HEK293 (cell line): ENCODE results near the gene HOXA10.

Experiments
- CTCF ChIA-PET: fragments of 350-600 bp; formaldehyde crosslinking; extraction: SDS; loops from one replicate; lab custom pipeline; 2021; ENCODE audit warnings: antibody characterized with exemption; lab: Yijun Ruan, JAX
- POLR2A ChIA-PET: fragments of 300-600 bp; formaldehyde crosslinking; extraction: SDS; loops from one replicate; lab custom pipeline; 2020; ENCODE audit warnings: antibody characterized with exemption, inconsistent platforms; lab: Yijun Ruan, JAX
- H3K27ac ChIP-seq: fragments of 200-500 bp; sonication (Bioruptor generic); 2 replicates; pipeline ENCODE4 v1.5.1; 2014; ENCODE audit warnings: low read depth, low read length, control low read depth, inconsistent platforms; ENCODE audit errors: extremely low read depth
- H3K36me3 ChIP-seq, 2 experiments: fragments of 200-500 bp in 1 of 2; sonication (Bioruptor generic) in 1 of 2; 1 replicate in 1 of 2; 2 replicates in 1 of 2; pipeline ENCODE4 v1.5.1; 2014 to 2017; ENCODE audit warnings: inconsistent platforms in 2 of 2, low read length in 2 of 2; ENCODE audit not compliant: control insufficient read depth in 2 of 2, insufficient read depth in 1 of 2
- H3K4me1 ChIP-seq: fragments of 200-500 bp; sonication (Bioruptor generic); 2 replicates; pipeline ENCODE4 v1.5.1; 2014; ENCODE audit warnings: mild to moderate bottlenecking, low read length, inconsistent platforms; ENCODE audit not compliant: control insufficient read depth, insufficient read depth
- H3K4me3 ChIP-seq: 2 replicates; pipeline ENCODE4 v1.5.1; 2011; ENCODE audit warnings: low read depth, mild to moderate bottlenecking, control low read depth, low read length, moderate library complexity
- H3K9me3 ChIP-seq: fragments of 200-500 bp; sonication (Bioruptor generic); 2 replicates; pipeline ENCODE4 v1.5.1; 2014; ENCODE audit warnings: low read depth, low read length, inconsistent platforms; ENCODE audit not compliant: control insufficient read depth, insufficient read depth
- FEZF1 ChIP-seq: fragments of 450-650 bp; formaldehyde crosslinking; IDR thresholded peaks from 2 replicates; pipeline ENCODE4 v1.5.1; 2016; ENCODE audit warnings: missing biosample characterization, missing genetic modification characterization
- GLIS2 ChIP-seq: fragments of 450-650 bp; formaldehyde crosslinking; IDR thresholded peaks from 2 replicates; pipeline ENCODE4 v1.5.1; 2016; ENCODE audit warnings: missing biosample characterization, missing genetic modification characterization
- INSM2 ChIP-seq: fragments of 450-650 bp; formaldehyde crosslinking; IDR thresholded peaks from 2 replicates; pipeline ENCODE4 v1.5.1; 2016; ENCODE audit warnings: missing biosample characterization, missing genetic modification characterization
- KLF10 ChIP-seq: fragments of 450-650 bp; IDR thresholded peaks from 2 replicates; pipeline ENCODE4 v1.5.1; 2018; ENCODE audit warnings: missing biosample characterization, mild to moderate bottlenecking, missing genetic modification characterization
- SP7 ChIP-seq: fragments of 450-650 bp; formaldehyde crosslinking; IDR thresholded peaks from 2 replicates; pipeline ENCODE4 v1.5.1; 2016; ENCODE audit warnings: missing biosample characterization, missing genetic modification characterization
- YY2 ChIP-seq: fragments of 450-650 bp; formaldehyde crosslinking; IDR thresholded peaks from 2 replicates; pipeline ENCODE4 v1.5.1; 2016; ENCODE audit warnings: missing biosample characterization, missing genetic modification characterization
- ZBTB17 ChIP-seq: fragments of 450-650 bp; formaldehyde crosslinking; IDR thresholded peaks from 2 replicates; pipeline ENCODE4 v1.5.1; 2016; ENCODE audit warnings: missing biosample characterization, missing genetic modification characterization
- ZBTB20 ChIP-seq: fragments of 450-650 bp; formaldehyde crosslinking; IDR thresholded peaks from 2 replicates; pipeline ENCODE4 v1.5.1; 2016; ENCODE audit warnings: missing biosample characterization, missing genetic modification characterization
- ZBTB8A ChIP-seq: fragments of 450-650 bp; formaldehyde crosslinking; IDR thresholded peaks from 2 replicates; pipeline ENCODE4 v1.5.1; 2016; ENCODE audit warnings: missing biosample characterization, missing genetic modification characterization
- ZFP37 ChIP-seq: fragments of 450-650 bp; formaldehyde crosslinking; IDR thresholded peaks from 2 replicates; pipeline ENCODE4 v1.5.1; 2016; ENCODE audit warnings: missing biosample characterization, missing genetic modification characterization
- ZNF121 ChIP-seq: fragments of 450-650 bp; formaldehyde crosslinking; IDR thresholded peaks from 2 replicates; pipeline ENCODE4 v1.5.1; 2016; ENCODE audit warnings: missing biosample characterization, missing genetic modification characterization
- ZNF132 ChIP-seq: fragments of 450-650 bp; formaldehyde crosslinking; IDR thresholded peaks from 2 replicates; pipeline ENCODE4 v1.5.1; 2017; ENCODE audit warnings: missing biosample characterization, missing genetic modification characterization, borderline replicate concordance
- ZNF169 ChIP-seq: fragments of 450-650 bp; formaldehyde crosslinking; IDR thresholded peaks from 2 replicates; pipeline ENCODE4 v1.5.1; 2016; ENCODE audit warnings: missing biosample characterization, missing genetic modification characterization
- ZNF266 ChIP-seq: fragments of 450-650 bp; formaldehyde crosslinking; IDR thresholded peaks from 2 replicates; pipeline ENCODE4 v1.5.1; 2016; ENCODE audit warnings: missing biosample characterization, missing genetic modification characterization, low read depth
- ZNF580 ChIP-seq: fragments of 450-650 bp; formaldehyde crosslinking; IDR thresholded peaks from 2 replicates; pipeline ENCODE4 v1.5.1; 2016; ENCODE audit warnings: missing biosample characterization, missing genetic modification characterization
- ZNF660 ChIP-seq: fragments of 450-650 bp; IDR thresholded peaks from 2 replicates; pipeline ENCODE4 v1.5.1; 2018; ENCODE audit warnings: missing biosample characterization, mild to moderate bottlenecking, missing genetic modification characterization
- ZSCAN30 ChIP-seq: fragments of 450-650 bp; IDR thresholded peaks from 2 replicates; pipeline ENCODE4 v1.5.1; 2018; ENCODE audit warnings: missing biosample characterization, mild to moderate bottlenecking, missing genetic modification characterization, moderate library complexity
- ZXDB ChIP-seq: fragments of 450-650 bp; formaldehyde crosslinking; IDR thresholded peaks from 2 replicates; pipeline ENCODE4 v1.5.1; 2016; ENCODE audit warnings: missing biosample characterization, missing genetic modification characterization
- TF ChIP-seq, protein P1 (sequence below): fragments of 450-650 bp; formaldehyde crosslinking; IDR thresholded peaks from 2 replicates; pipeline ENCODE4 v1.5.1; 2016; ENCODE audit warnings: missing biosample characterization, missing genetic modification characterization
- TF ChIP-seq, protein P2 (sequence below): fragments of 450-650 bp; formaldehyde crosslinking; IDR thresholded peaks from 2 replicates; pipeline ENCODE4 v1.5.1; 2017; ENCODE audit warnings: missing biosample characterization, missing genetic modification characterization
- TF ChIP-seq, protein P3 (sequence below): fragments of 450-650 bp; formaldehyde crosslinking; optimal IDR thresholded peaks from 2 replicates; pipeline ENCODE3; 2016; ENCODE audit warnings: missing biosample characterization, mild to moderate bottlenecking, missing genetic modification characterization
- TF ChIP-seq, protein P4 (sequence below): fragments of 450-650 bp; formaldehyde crosslinking; IDR thresholded peaks from 2 replicates; pipeline ENCODE4 v1.5.1; 2017; ENCODE audit warnings: missing biosample characterization, missing genetic modification characterization
- TF ChIP-seq, protein P5 (sequence below): fragments of 450-650 bp; formaldehyde crosslinking; IDR thresholded peaks from 2 replicates; pipeline ENCODE4 v1.5.1; 2017; ENCODE audit warnings: missing biosample characterization, missing genetic modification characterization

Gene HOXA10

DNA sequence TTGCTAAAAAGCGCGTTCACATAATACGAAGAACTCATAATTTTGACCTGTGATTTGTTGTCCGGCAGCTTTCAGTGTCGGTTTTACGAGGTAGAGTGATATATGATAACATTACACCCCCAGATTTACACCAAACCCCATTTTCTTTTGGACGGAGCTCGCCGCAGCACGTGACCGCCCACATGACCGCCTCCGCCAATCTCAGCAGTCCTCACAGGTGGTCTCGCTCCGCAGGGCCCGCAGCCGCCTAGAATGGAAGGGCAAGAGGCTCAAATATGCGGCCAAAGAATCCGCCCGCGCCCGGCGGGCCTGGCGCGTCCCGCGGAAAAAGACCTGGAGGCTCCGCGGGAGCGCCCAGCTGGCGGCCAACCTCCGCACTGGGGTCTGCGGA, 17.6 kb downstream of the HOXA10 start, which contains the start of gene HOXA7 (continued):
- TF ChIP-seq ZNF121 (tag by site-specific recombination) = no peak
- TF ChIP-seq, protein P1, sequence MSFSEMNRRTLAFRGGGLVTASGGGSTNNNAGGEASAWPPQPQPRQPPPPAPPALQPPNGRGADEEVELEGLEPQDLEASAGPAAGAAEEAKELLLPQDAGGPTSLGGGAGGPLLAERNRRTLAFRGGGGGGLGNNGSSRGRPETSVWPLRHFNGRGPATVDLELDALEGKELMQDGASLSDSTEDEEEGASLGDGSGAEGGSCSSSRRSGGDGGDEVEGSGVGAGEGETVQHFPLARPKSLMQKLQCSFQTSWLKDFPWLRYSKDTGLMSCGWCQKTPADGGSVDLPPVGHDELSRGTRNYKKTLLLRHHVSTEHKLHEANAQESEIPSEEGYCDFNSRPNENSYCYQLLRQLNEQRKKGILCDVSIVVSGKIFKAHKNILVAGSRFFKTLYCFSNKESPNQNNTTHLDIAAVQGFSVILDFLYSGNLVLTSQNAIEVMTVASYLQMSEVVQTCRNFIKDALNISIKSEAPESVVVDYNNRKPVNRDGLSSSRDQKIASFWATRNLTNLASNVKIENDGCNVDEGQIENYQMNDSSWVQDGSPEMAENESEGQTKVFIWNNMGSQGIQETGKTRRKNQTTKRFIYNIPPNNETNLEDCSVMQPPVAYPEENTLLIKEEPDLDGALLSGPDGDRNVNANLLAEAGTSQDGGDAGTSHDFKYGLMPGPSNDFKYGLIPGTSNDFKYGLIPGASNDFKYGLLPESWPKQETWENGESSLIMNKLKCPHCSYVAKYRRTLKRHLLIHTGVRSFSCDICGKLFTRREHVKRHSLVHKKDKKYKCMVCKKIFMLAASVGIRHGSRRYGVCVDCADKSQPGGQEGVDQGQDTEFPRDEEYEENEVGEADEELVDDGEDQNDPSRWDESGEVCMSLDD (tag by site-specific recombination) = peak; percentile 84
- 0 out of 2 replicates have a peak, but pooled peaks have one; percentile 26 for TF ChIP-seq YY2
- TF ChIP-seq GLIS2 (tag by site-specific recombination) = peak; percentile 90
- TF ChIP-seq, protein P2, sequence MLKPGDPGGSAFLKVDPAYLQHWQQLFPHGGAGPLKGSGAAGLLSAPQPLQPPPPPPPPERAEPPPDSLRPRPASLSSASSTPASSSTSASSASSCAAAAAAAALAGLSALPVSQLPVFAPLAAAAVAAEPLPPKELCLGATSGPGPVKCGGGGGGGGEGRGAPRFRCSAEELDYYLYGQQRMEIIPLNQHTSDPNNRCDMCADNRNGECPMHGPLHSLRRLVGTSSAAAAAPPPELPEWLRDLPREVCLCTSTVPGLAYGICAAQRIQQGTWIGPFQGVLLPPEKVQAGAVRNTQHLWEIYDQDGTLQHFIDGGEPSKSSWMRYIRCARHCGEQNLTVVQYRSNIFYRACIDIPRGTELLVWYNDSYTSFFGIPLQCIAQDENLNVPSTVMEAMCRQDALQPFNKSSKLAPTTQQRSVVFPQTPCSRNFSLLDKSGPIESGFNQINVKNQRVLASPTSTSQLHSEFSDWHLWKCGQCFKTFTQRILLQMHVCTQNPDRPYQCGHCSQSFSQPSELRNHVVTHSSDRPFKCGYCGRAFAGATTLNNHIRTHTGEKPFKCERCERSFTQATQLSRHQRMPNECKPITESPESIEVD = peak; percentile 49; the same call in 1 of the 2 replicates
- no peak for TF ChIP-seq INSM2 (tag by site-specific recombination)
- TF ChIP-seq ZXDB = peak; percentile 22; the same call in 1 of the 2 replicates
- TF ChIP-seq, protein P3, sequence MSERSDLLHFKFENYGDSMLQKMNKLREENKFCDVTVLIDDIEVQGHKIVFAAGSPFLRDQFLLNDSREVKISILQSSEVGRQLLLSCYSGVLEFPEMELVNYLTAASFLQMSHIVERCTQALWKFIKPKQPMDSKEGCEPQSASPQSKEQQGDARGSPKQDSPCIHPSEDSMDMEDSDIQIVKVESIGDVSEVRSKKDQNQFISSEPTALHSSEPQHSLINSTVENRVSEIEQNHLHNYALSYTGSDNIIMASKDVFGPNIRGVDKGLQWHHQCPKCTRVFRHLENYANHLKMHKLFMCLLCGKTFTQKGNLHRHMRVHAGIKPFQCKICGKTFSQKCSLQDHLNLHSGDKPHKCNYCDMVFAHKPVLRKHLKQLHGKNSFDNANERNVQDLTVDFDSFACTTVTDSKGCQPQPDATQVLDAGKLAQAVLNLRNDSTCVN (tag by site-specific recombination) = peak; percentile 12
- peak; percentile 69 for TF ChIP-seq FEZF1 (tag by site-specific recombination)

DNA sequence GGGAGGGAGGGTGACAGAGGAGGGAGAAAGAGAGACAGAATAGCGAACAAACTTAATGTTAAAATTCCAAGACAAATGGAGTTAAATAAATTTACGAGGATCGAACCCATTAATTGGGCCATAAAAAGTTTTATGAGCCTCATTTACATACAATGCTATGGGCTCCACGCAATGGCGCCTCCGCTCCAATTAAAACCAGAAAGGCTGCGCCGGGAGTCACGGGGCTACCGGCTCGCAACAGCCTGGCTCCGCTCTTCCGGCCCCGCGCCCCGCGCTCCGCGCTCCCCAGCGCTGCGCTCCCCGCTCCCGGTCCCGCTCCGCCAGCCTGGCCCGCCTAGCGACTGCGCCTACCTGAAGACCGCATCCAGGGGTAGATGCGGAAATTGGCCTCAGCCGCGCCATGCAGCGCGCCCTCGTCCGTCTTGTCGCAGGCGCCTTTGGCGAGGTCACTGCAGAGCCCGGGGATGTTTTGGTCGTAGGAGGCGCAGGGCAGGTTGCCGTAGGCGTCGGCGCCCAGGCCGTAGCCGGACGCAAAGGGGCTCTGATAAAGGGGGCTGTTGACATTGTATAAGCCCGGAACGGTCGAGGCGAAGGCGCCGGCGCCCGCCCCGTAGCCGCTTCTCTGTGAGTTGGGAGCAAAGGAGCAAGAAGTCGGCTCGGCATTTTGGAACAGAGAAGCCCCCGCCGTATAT, 18.2 kb downstream of the HOXA10 start:
- ChIA-PET POLR2A (interaction anchor here (0.9 to 2.3 kb wide), 13 partner anchors 8 to 1294 kb away, joined by 3 to 17 read pairs (median 4); partner anchors contain the start of genes HOXA11, HOXA4, HOXA5 and SKAP2), CTCF (interaction anchor here (0.6 to 2.8 kb wide), 7 partner anchors 12 to 797 kb away, joined by 3 to 11 read pairs (median 3); partner anchors contain the start of gene HOXA5)
- H3K27ac ChIP-seq = peak overlapping the region; percentile 94
- no peaks in the 10 kb centered on the region for H3K9me3 ChIP-seq
- peak overlapping the region; percentile 69 for H3K4me3 ChIP-seq
- peaks cover 0 to 12% of the 10 kb centered on the region in 2 experiments; a peak in 1 of 3 replicates for H3K36me3 ChIP-seq
- peaks cover 17% of the 10 kb centered on the region for H3K4me1 ChIP-seq
- TF ChIP-seq, protein P4, sequence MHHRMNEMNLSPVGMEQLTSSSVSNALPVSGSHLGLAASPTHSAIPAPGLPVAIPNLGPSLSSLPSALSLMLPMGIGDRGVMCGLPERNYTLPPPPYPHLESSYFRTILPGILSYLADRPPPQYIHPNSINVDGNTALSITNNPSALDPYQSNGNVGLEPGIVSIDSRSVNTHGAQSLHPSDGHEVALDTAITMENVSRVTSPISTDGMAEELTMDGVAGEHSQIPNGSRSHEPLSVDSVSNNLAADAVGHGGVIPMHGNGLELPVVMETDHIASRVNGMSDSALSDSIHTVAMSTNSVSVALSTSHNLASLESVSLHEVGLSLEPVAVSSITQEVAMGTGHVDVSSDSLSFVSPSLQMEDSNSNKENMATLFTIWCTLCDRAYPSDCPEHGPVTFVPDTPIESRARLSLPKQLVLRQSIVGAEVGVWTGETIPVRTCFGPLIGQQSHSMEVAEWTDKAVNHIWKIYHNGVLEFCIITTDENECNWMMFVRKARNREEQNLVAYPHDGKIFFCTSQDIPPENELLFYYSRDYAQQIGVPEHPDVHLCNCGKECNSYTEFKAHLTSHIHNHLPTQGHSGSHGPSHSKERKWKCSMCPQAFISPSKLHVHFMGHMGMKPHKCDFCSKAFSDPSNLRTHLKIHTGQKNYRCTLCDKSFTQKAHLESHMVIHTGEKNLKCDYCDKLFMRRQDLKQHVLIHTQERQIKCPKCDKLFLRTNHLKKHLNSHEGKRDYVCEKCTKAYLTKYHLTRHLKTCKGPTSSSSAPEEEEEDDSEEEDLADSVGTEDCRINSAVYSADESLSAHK (tag by site-specific recombination) = peak; percentile 53; the same call in 1 of the 2 replicates
- TF ChIP-seq ZBTB17 (tag by site-specific recombination) (peak; percentile 63), ZNF580 (peak; percentile 51; the same call in 1 of the 2 replicates), ZFP37 (tag by site-specific recombination) (peak; percentile 51), ZNF266 (no peak), ZBTB20 (tag by site-specific recombination) (peak; percentile 74), ZSCAN30 (peak; percentile 35; the same call in 1 of the 2 replicates), ZBTB8A (peak; percentile 89), ZNF660 (no peak), KLF10 (tag by site-specific recombination) (no peak), ZNF169 (tag by site-specific recombination) (no peak), ZNF132 (no peak), SP7 (tag by site-specific recombination) (peak; percentile 23; the same call in 1 of the 2 replicates)
- TF ChIP-seq, protein P5, sequence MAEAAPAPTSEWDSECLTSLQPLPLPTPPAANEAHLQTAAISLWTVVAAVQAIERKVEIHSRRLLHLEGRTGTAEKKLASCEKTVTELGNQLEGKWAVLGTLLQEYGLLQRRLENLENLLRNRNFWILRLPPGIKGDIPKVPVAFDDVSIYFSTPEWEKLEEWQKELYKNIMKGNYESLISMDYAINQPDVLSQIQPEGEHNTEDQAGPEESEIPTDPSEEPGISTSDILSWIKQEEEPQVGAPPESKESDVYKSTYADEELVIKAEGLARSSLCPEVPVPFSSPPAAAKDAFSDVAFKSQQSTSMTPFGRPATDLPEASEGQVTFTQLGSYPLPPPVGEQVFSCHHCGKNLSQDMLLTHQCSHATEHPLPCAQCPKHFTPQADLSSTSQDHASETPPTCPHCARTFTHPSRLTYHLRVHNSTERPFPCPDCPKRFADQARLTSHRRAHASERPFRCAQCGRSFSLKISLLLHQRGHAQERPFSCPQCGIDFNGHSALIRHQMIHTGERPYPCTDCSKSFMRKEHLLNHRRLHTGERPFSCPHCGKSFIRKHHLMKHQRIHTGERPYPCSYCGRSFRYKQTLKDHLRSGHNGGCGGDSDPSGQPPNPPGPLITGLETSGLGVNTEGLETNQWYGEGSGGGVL = no peak
